ENCODE results near the gene ADAT1.

ADAT1 gene

GRCh38 chr16:75614066-75614897 is 8.8 kb downstream of the ADAT1 start:
- TF ChIP-seq REST (IDR thresholded peaks at IDR 0.05; ENCODE audit: insufficient replicate concordance, low read depth) = no peak
- no peak for TF ChIP-seq CTCF (IDR thresholded peaks at IDR 0.05; ENCODE audit: insufficient read depth, low read length)
- TF ChIP-seq SPI1 (IDR thresholded peaks at IDR 0.05; ENCODE audit: borderline replicate concordance, low read depth) = no peak
- no peak for TF ChIP-seq GABPA (IDR thresholded peaks at IDR 0.05; ENCODE audit: low read depth)
- TF ChIP-seq POLR2AphosphoS5 (IDR thresholded peaks at IDR 0.05; ENCODE audit: low read depth) = no peak
- no peak overlapping the region for H3K27ac ChIP-seq (replicated peaks)
- no peaks in the 10 kb centered on the region for H3K27me3 ChIP-seq (ENCODE audit: insufficient read depth, poor library complexity, severe bottlenecking)
- H3K4me3 ChIP-seq (replicated peaks; ENCODE audit: insufficient read depth, low read length) = no peak overlapping the region
- no peak for DNase-seq (ENCODE audit: low read depth in 1 of 2, low spot score in 1 of 2)

- TF ChIP-seq SPI1 (IDR thresholded peaks at IDR 0.05; ENCODE audit: borderline replicate concordance, low read depth) (no peak), REST (IDR thresholded peaks at IDR 0.05; ENCODE audit: insufficient replicate concordance, low read depth) (no peak), CTCF (IDR thresholded peaks at IDR 0.05; ENCODE audit: insufficient read depth, low read length) (no peak), GABPA (IDR thresholded peaks at IDR 0.05; ENCODE audit: low read depth) (no peak), POLR2AphosphoS5 (IDR thresholded peaks at IDR 0.05; ENCODE audit: low read depth) (no peak)
- no peaks in the 10 kb centered on the region for H3K27me3 ChIP-seq (ENCODE audit: insufficient read depth, poor library complexity, severe bottlenecking)
- no peak overlapping the region for H3K4me3 ChIP-seq (replicated peaks; ENCODE audit: insufficient read depth, low read length)
- no peak for DNase-seq (ENCODE audit: low read depth in 1 of 2, low spot score in 1 of 2)
- no peak overlapping the region for H3K27ac ChIP-seq (replicated peaks)
Measured at GRCh38 chr16:75606507-75606906, 16.6 kb downstream of the ADAT1 start.

GRCh38 chr16:75603241-75603640 is 19.8 kb downstream of the ADAT1 start:
- H3K4me3 ChIP-seq (replicated peaks; ENCODE audit: insufficient read depth, low read length) = no peak overlapping the region
- no peak for DNase-seq (ENCODE audit: low read depth in 1 of 2, low spot score in 1 of 2)
- TF ChIP-seq POLR2AphosphoS5 (IDR thresholded peaks at IDR 0.05; ENCODE audit: low read depth) (no peak), CTCF (IDR thresholded peaks at IDR 0.05; ENCODE audit: insufficient read depth, low read length) (no peak), REST (IDR thresholded peaks at IDR 0.05; ENCODE audit: insufficient replicate concordance, low read depth) (no peak), GABPA (IDR thresholded peaks at IDR 0.05; ENCODE audit: low read depth) (no peak), SPI1 (IDR thresholded peaks at IDR 0.05; ENCODE audit: borderline replicate concordance, low read depth) (no peak)

More at GRCh38 chr16:75603241-75603640, 19.8 kb downstream of the ADAT1 start:
- H3K27me3 ChIP-seq (ENCODE audit: insufficient read depth, poor library complexity, severe bottlenecking) = no peaks in the 10 kb centered on the region
- no peak overlapping the region for H3K27ac ChIP-seq (replicated peaks)
